Stimulated activated memory B cell treated with anti-CD40 and anti-IgM and Interleukin-4, amounts not matched to agents 10 μg/mL and 1 μg/mL and 100 μg/mL, for 72 hours (primary cell): ENCODE measurements around the gene CA12.

Source experiments
- ATAC-seq: fragments of 150-1000 bp; cut with Tn5 transposase; 2 replicates; pipeline ENCODE4 v1.10.0; 2021
- H3K27ac Mint-ChIP-seq: one replicate; pipeline ENCODE4 v1.8.0; 2022; ENCODE audit warnings: mild to moderate bottlenecking, mixed read lengths
- H3K27me3 Mint-ChIP-seq: one replicate; pipeline ENCODE4 v1.8.0; 2022; ENCODE audit warnings: mixed read lengths
- H3K36me3 Mint-ChIP-seq: one replicate; pipeline ENCODE4 v1.8.0; 2022; ENCODE audit warnings: mixed read lengths
- H3K4me1 Mint-ChIP-seq: one replicate; pipeline ENCODE4 v1.8.0; 2022; ENCODE audit warnings: mixed read lengths
- H3K4me3 Mint-ChIP-seq: one replicate; pipeline ENCODE4 v1.8.0; 2022; ENCODE audit warnings: mild to moderate bottlenecking, moderate library complexity, mixed read lengths
- H3K9me3 Mint-ChIP-seq: one replicate; pipeline ENCODE4 v1.8.0; 2022; ENCODE audit warnings: mixed read lengths

The CA12 gene

GRCh38 chr15:63389902-63390670 is 8.4 kb upstream of the CA12 start:
- peaks cover 7% of the 10 kb centered on the region for H3K27me3 Mint-ChIP-seq
- no peak overlapping the region for H3K27ac Mint-ChIP-seq
- peaks cover 4% of the 10 kb centered on the region for H3K9me3 Mint-ChIP-seq
- ATAC-seq, result no peak
- no peaks in the 10 kb centered on the region for H3K4me1 Mint-ChIP-seq
- H3K4me3 Mint-ChIP-seq, result no peak overlapping the region
- H3K36me3 Mint-ChIP-seq, result no peaks in the 10 kb centered on the region

- H3K27ac Mint-ChIP-seq, result no peak overlapping the region
- peaks cover 17% of the 10 kb centered on the region for H3K27me3 Mint-ChIP-seq
- no peak overlapping the region for H3K4me3 Mint-ChIP-seq
- no peak for ATAC-seq
- H3K36me3 Mint-ChIP-seq, result no peaks in the 10 kb centered on the region
- no peaks in the 10 kb centered on the region for H3K4me1 Mint-ChIP-seq
- peaks cover 4% of the 10 kb centered on the region for H3K9me3 Mint-ChIP-seq
Observed at GRCh38 chr15:63388511-63388910, 6.9 kb upstream of the CA12 start.

GRCh38 chr15:63387748-63388493 is 6.3 kb upstream of the CA12 start:
- Mint-ChIP-seq H3K36me3 (no peaks in the 10 kb centered on the region), H3K27ac (no peak overlapping the region), H3K4me1 (no peaks in the 10 kb centered on the region), H3K9me3 (peaks cover 4% of the 10 kb centered on the region), H3K27me3 (peaks cover 22% of the 10 kb centered on the region), H3K4me3 (no peak overlapping the region)
- no peak for ATAC-seq

GRCh38 chr15:63385911-63386531 is 4.4 kb upstream of the CA12 start:
- no peak overlapping the region for H3K27ac Mint-ChIP-seq
- H3K4me1 Mint-ChIP-seq, result peaks cover 11% of the 10 kb centered on the region
- H3K9me3 Mint-ChIP-seq, result peaks cover 4% of the 10 kb centered on the region
- no peak overlapping the region for H3K4me3 Mint-ChIP-seq
- peaks cover 41% of the 10 kb centered on the region for H3K27me3 Mint-ChIP-seq
- ATAC-seq, result no peak
- H3K36me3 Mint-ChIP-seq, result no peaks in the 10 kb centered on the region

GRCh38 chr15:63384906-63385305 is 3.3 kb upstream of the CA12 start:
- Mint-ChIP-seq H3K4me1 (peaks cover 17% of the 10 kb centered on the region), H3K27ac (no peak overlapping the region)

DNA sequence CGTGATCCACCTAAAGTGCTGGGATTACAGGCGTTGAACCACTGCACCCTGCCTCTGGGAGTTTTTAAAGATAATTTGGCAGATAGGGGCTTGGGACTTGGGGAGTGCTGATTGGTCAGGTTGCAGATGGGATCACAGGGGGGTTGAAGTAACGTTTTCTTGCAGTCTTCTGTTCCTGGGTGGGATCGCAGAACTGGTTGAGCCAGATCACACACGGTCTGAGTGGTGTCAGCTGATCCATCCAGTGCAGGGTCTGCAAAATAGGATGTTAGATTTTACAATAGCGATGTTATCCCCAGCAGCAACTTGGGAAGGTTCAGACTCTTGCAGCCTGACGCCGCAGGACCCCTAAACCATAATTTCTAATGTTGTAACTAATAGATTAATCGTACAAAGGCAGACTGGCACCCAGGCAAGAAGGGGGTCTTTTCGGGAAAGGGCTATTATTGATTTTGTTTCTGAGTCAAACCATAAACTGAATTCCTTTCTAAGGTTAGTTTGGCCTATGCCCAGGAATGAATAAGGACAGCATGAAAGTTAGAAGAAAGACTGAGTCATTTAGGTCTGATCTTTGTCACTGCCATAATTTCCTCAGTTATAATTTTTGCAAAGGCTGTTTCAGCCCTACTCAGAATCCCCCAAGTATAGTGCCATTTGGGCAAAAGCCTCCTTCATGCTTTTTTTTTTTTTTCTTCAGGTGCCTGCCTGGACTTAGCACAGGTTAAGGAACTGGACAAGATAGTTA is 1.5 kb upstream of the CA12 start:
- no peak for ATAC-seq
- H3K27me3 Mint-ChIP-seq, result peaks cover 69% of the 10 kb centered on the region
- no peak overlapping the region for H3K4me3 Mint-ChIP-seq

More at GRCh38 chr15:63384906-63385305, 3.3 kb upstream of the CA12 start:
- Mint-ChIP-seq H3K36me3 (no peaks in the 10 kb centered on the region), H3K4me3 (no peak overlapping the region), H3K27me3 (peaks cover 52% of the 10 kb centered on the region), H3K9me3 (peaks cover 4% of the 10 kb centered on the region)
- no peak for ATAC-seq

GRCh38 chr15:63380808-63381282 is 801 bp downstream of the CA12 start:
- Mint-ChIP-seq H3K36me3 (no peaks in the 10 kb centered on the region), H3K27me3 (peaks cover 92% of the 10 kb centered on the region), H3K27ac (no peak overlapping the region), H3K4me1 (peaks cover 17% of the 10 kb centered on the region), H3K4me3 (no peak overlapping the region), H3K9me3 (peaks cover 1% of the 10 kb centered on the region)
- no peak for ATAC-seq

More for the DNA sequence above, 1.5 kb upstream of the CA12 start:
- Mint-ChIP-seq H3K4me1 (peaks cover 17% of the 10 kb centered on the region), H3K27ac (no peak overlapping the region), H3K36me3 (no peaks in the 10 kb centered on the region), H3K9me3 (peaks cover 4% of the 10 kb centered on the region)

DNA sequence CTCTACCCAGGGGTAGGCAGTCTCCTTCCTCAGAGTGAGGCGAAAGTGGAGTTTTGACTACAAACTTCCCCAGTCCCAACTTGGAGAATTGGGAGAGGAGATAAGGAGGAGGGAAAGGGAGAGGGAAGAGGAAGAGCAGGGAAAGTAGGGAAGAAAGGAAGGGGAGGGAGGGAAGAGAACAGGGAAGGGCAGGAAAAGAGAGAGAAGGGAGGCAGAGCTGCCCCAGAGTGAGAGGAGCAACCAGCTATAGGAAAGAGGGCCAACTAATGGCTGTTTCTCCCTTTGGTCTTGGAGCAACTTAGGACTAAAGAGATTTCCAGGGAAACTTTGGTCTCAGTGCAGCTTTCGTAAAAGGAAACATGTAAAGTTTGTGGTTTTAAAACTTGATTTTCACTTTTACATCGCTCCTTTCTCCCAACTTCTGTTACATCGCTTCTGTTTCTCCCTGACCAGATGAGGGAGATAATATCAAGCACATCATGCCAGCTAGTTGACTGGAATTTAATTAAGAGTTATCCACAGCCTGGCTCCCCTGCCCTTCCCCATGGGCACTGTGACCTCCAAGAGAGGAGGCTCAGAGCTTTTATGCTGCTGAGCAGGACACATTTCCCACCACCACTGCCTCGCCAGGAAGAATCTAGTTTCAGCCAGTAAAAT is 1.4 kb downstream of the CA12 start:
- Mint-ChIP-seq H3K36me3 (no peaks in the 10 kb centered on the region), H3K4me3 (no peak overlapping the region), H3K9me3 (no peaks in the 10 kb centered on the region), H3K27me3 (peaks cover 92% of the 10 kb centered on the region), H3K27ac (no peak overlapping the region), H3K4me1 (peaks cover 17% of the 10 kb centered on the region)
- no peak for ATAC-seq

GRCh38 chr15:63379492-63380150 is 2.0 kb downstream of the CA12 start:
- Mint-ChIP-seq H3K4me1 (peaks cover 17% of the 10 kb centered on the region), H3K36me3 (no peaks in the 10 kb centered on the region), H3K9me3 (no peaks in the 10 kb centered on the region), H3K27me3 (peaks cover 86% of the 10 kb centered on the region), H3K4me3 (no peak overlapping the region), H3K27ac (no peak overlapping the region)
- no peak for ATAC-seq

- Mint-ChIP-seq H3K9me3 (no peaks in the 10 kb centered on the region), H3K27me3 (peaks cover 85% of the 10 kb centered on the region), H3K27ac (no peak overlapping the region), H3K4me1 (peaks cover 17% of the 10 kb centered on the region), H3K36me3 (no peaks in the 10 kb centered on the region), H3K4me3 (no peak overlapping the region)
- no peak for ATAC-seq
Observed at GRCh38 chr15:63378946-63379345, 2.7 kb downstream of the CA12 start.

DNA sequence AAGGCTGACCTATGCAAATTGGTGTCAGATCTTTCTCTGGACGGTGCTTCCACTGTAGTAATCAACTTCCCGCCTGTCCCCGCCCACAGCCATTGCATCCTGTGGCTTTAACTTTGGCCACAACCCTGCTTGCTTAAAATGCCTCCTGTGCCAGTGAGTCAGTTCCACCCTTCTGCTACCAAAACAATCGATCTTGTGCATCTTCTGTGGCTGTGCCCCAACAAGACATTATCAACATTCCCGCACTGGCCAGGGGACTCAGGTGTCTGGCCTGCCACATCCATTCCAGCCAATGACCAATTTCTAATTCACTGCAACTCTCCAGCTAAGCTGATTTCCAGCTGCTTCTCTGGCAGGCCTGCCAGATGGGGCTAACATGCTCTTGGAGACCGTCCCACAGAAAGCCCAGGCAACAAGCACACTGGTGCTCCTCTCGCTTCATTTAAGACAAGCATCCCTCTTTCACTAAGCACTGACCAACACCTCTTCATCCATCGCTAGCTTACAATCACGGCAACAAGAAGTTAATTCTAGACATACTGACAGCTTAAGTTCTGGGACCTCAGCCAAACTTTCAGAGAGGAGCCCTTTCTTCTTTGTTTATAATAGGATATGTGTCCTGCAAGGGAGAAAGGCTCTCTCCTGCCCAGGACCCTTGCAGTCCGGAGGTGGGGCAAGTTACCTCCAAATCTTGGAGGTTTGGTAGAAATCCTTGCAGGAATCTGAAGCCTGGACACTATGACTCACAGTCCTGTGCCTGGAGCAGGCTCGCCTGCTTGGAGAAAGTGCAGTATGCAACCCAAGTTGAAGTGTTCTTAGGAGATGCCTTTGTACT is 6.7 kb downstream of the CA12 start:
- H3K27ac Mint-ChIP-seq, result no peak overlapping the region
- H3K9me3 Mint-ChIP-seq, result no peaks in the 10 kb centered on the region
- peaks cover 48% of the 10 kb centered on the region for H3K27me3 Mint-ChIP-seq
- ATAC-seq, result no peak
- no peaks in the 10 kb centered on the region for H3K36me3 Mint-ChIP-seq
- no peaks in the 10 kb centered on the region for H3K4me1 Mint-ChIP-seq
- H3K4me3 Mint-ChIP-seq, result no peak overlapping the region

GRCh38 chr15:63373866-63374548 is 7.6 kb downstream of the CA12 start:
- no peak overlapping the region for H3K4me3 Mint-ChIP-seq
- no peak overlapping the region for H3K27ac Mint-ChIP-seq
- H3K27me3 Mint-ChIP-seq, result peaks cover 39% of the 10 kb centered on the region
- H3K9me3 Mint-ChIP-seq, result no peaks in the 10 kb centered on the region
- no peaks in the 10 kb centered on the region for H3K4me1 Mint-ChIP-seq
- no peak for ATAC-seq
- H3K36me3 Mint-ChIP-seq, result no peaks in the 10 kb centered on the region

DNA sequence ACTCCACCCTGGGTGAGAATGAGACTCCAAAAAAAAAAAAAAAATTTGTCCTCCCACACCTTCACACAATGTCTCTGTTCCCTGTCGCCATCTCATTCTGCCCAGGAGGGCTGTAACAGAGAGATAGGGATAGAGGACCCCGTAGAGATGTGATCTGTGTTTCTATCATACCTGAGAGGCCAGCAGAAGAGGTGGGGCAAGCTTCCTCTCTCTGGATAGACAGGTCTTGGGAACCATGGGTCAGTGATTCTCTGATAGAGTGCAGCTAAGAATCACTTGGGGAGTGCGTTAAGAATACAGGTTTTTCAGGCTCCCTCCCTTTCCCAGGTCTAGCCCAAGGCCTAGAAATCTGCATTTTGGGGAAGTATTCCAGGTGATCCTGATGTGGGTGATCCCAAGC is 8.3 kb downstream of the CA12 start:
- H3K27me3 Mint-ChIP-seq, result peaks cover 33% of the 10 kb centered on the region
- no peak overlapping the region for H3K4me3 Mint-ChIP-seq
- H3K9me3 Mint-ChIP-seq, result no peaks in the 10 kb centered on the region
- H3K27ac Mint-ChIP-seq, result no peak overlapping the region
- no peak for ATAC-seq
- no peaks in the 10 kb centered on the region for H3K36me3 Mint-ChIP-seq
- H3K4me1 Mint-ChIP-seq, result no peaks in the 10 kb centered on the region
